Activated CD8-positive, alpha-beta memory T cell treated with anti-CD3 and anti-CD28 coated beads, Interleukin-2, amount 10 ng/mL, durations not matched to agents 7 days and 5 days (primary cell): Measurements from ENCODE around the gene IPPK. TPM values are rescaled to one million over a fixed set of nuclear protein-coding genes. Genes with fewer than 3 reads are reported as not detected.

Experiments used
- ATAC-seq: fragments of 150-1000 bp; cut with Tn5 transposase; one replicate; pipeline ENCODE4 v1.10.0; 2021; ENCODE audit warnings: moderate library complexity
- CTCF ChIA-PET: fragments of 350-600 bp; sonication (Branson Sonifier 250); formaldehyde crosslinking; loops from one replicate; lab custom pipeline; 2021; ENCODE audit warnings: antibody characterized with exemption; lab: Charles Lee
- DNase-seq: peaks from one replicate; pipeline ENCODE4 v3.0.0-alpha.2; 2020
- H3K27ac Mint-ChIP-seq: one replicate; pipeline ENCODE4 v1.8.0; 2021; ENCODE audit warnings: mild to moderate bottlenecking, mixed read lengths
- H3K27me3 Mint-ChIP-seq: one replicate; pipeline ENCODE4 v1.8.0; 2021; ENCODE audit warnings: mixed read lengths
- H3K36me3 Mint-ChIP-seq: one replicate; pipeline ENCODE4 v1.8.0; 2021; ENCODE audit warnings: mild to moderate bottlenecking, mixed read lengths
- H3K4me1 Mint-ChIP-seq: one replicate; pipeline ENCODE4 v1.8.0; 2021; ENCODE audit warnings: mixed read lengths
- H3K4me3 Mint-ChIP-seq: one replicate; pipeline ENCODE4 v1.8.0; 2021; ENCODE audit warnings: mild to moderate bottlenecking, moderate library complexity, mixed read lengths
- H3K9me3 Mint-ChIP-seq: one replicate; pipeline ENCODE4 v1.8.0; 2022; ENCODE audit warnings: low read depth, mixed read lengths
- total RNA-seq, 2 experiments: library from RNA; stranded (reverse); gene quantifications; one replicate each; pipeline ENCODE4 v1.2.3, GENCODE V29; 2021

The IPPK gene
- total RNA-seq, 2 experiments from 2014 or later = 11.4 to 15.1 TPM

DNA sequence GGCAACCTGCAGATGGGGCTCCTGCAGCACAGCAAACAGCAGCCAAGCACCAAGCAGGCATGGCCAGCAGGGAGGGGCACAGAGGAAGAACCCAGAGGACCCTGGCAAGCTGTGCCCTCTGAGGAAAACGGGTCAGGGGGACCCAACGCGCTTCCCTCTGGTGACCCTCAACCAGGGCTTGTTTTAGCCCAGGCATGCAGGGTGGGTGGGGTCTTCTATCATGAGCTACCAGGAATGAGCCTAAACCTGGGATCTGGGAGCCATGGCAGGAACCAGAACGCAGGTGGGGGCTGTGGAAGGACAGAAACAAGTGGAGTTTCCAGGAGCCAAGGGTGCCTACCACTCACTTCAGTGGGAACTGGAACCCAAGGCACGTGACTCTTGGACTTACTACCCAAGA lies 20.9 kb downstream of the IPPK start:
- H3K27ac Mint-ChIP-seq = no peak overlapping the region
- H3K27me3 Mint-ChIP-seq = no peaks in the 10 kb centered on the region
- ATAC-seq (no peak), DNase-seq (peak; percentile 37)
- H3K4me1 Mint-ChIP-seq = peaks cover 7% of the 10 kb centered on the region
- H3K9me3 Mint-ChIP-seq = no peaks in the 10 kb centered on the region
- CTCF ChIA-PET = no interaction called here
- peaks cover 53% of the 10 kb centered on the region for H3K36me3 Mint-ChIP-seq
- no peak overlapping the region for H3K4me3 Mint-ChIP-seq

- no peaks in the 10 kb centered on the region for H3K9me3 Mint-ChIP-seq
- DNase-seq = no peak
- H3K4me3 Mint-ChIP-seq = no peak overlapping the region
- peaks cover 55% of the 10 kb centered on the region for H3K36me3 Mint-ChIP-seq
- peaks cover 7% of the 10 kb centered on the region for H3K4me1 Mint-ChIP-seq
- no peaks in the 10 kb centered on the region for H3K27me3 Mint-ChIP-seq
- CTCF ChIA-PET = interaction anchor here (1.1 kb wide), 1 partner anchor 142 kb away, joined by 3 read pairs; no protein-coding TSS in a partner anchor
- no peak for ATAC-seq
- no peak overlapping the region for H3K27ac Mint-ChIP-seq
Measured at GRCh38 chr9:92648474-92648971, 21.4 kb downstream of the IPPK start.

GRCh38 chr9:92647671-92648473 lies 22.1 kb downstream of the IPPK start:
- Mint-ChIP-seq H3K27me3 (no peaks in the 10 kb centered on the region), H3K4me3 (no peak overlapping the region), H3K4me1 (peaks cover 7% of the 10 kb centered on the region), H3K36me3 (peaks cover 51% of the 10 kb centered on the region), H3K27ac (peak overlapping the region; percentile 17), H3K9me3 (no peaks in the 10 kb centered on the region)
- CTCF ChIA-PET = interaction anchor here (1.1 kb wide), 1 partner anchor 143 kb away, joined by 3 read pairs; no protein-coding TSS in a partner anchor
- ATAC-seq = no peak
- DNase-seq = peak; percentile 34

DNA sequence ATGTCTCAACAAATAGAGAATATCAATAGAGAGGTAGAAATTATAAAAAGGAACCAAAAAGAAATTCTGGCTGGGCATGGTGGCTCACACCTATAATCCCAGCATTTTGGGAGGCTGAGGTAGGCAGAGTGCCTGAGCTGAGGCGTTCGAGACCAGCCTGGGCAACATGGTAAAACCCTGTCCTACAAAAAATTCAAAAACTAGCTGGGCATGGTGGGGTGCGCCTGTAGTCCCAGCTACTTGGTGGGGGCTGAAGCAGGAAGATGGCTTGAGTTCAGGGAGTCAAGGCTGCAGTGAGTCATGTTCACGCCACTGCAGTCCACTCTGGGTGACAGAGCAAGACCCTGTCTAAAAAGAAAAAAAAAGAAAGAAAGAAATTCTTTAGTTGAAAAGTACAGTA lies 24.9 kb downstream of the IPPK start:
- H3K36me3 Mint-ChIP-seq = peaks cover 52% of the 10 kb centered on the region
- H3K4me1 Mint-ChIP-seq = peaks cover 7% of the 10 kb centered on the region
- ATAC-seq = no peak
- no peak overlapping the region for H3K4me3 Mint-ChIP-seq
- no peak overlapping the region for H3K27ac Mint-ChIP-seq
- H3K27me3 Mint-ChIP-seq = no peaks in the 10 kb centered on the region
- peak; percentile 11 for DNase-seq
- CTCF ChIA-PET = interaction anchor here (1.5 kb wide), 1 partner anchor 11 kb away, joined by 3 read pairs; no protein-coding TSS in a partner anchor
- no peaks in the 10 kb centered on the region for H3K9me3 Mint-ChIP-seq

- Mint-ChIP-seq H3K4me1 (peaks cover 7% of the 10 kb centered on the region), H3K27ac (no peak overlapping the region), H3K9me3 (no peaks in the 10 kb centered on the region), H3K36me3 (peaks cover 52% of the 10 kb centered on the region), H3K27me3 (no peaks in the 10 kb centered on the region), H3K4me3 (no peak overlapping the region)
- ATAC-seq = no peak
- peak; percentile 8 for DNase-seq
- CTCF ChIA-PET = interaction anchor here (1.5 kb wide), 1 partner anchor 10 kb away, joined by 3 read pairs; no protein-coding TSS in a partner anchor
Measured at GRCh38 chr9:92644278-92644677, 25.7 kb downstream of the IPPK start.

- Mint-ChIP-seq H3K4me1 (peaks cover 7% of the 10 kb centered on the region), H3K27me3 (no peaks in the 10 kb centered on the region), H3K36me3 (peaks cover 47% of the 10 kb centered on the region), H3K4me3 (no peak overlapping the region), H3K27ac (no peak overlapping the region), H3K9me3 (no peaks in the 10 kb centered on the region)
- ATAC-seq (no peak), DNase-seq (peak; percentile 30)
- CTCF ChIA-PET = interaction anchor here (0.7 kb wide), 1 partner anchor 8 kb away, joined by 3 read pairs; no protein-coding TSS in a partner anchor
Measured at GRCh38 chr9:92642564-92642963, 27.4 kb downstream of the IPPK start.

DNA sequence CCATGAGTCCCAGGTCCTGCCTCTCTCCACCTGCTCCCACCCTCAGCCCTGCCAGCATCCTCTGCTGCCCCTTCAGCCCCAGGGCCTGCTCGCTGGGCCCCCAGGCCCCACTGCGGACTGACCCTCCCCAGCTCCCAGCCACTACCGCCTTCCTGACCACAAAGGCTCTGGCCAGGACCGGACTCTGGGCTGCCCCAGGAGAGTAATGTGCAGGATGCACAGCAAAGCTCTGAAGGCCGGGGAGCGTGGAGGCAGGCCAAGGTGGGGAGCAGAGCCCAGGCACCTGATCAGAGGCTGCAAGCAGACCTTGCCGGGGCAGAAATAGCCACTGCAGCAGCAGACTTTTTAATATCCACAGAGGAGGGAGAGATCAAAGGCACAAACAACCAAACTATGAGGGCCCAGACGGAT lies 27.9 kb downstream of the IPPK start:
- ATAC-seq (no peak), DNase-seq (peak; percentile 31)
- Mint-ChIP-seq H3K36me3 (peaks cover 42% of the 10 kb centered on the region), H3K4me3 (no peak overlapping the region), H3K27ac (no peak overlapping the region), H3K9me3 (no peaks in the 10 kb centered on the region), H3K27me3 (no peaks in the 10 kb centered on the region), H3K4me1 (peaks cover 3% of the 10 kb centered on the region)
- CTCF ChIA-PET = no interaction called here

GRCh38 chr9:92641092-92641809 lies 28.7 kb downstream of the IPPK start:
- Mint-ChIP-seq H3K9me3 (no peaks in the 10 kb centered on the region), H3K27ac (no peak overlapping the region), H3K27me3 (no peaks in the 10 kb centered on the region), H3K4me1 (no peaks in the 10 kb centered on the region), H3K36me3 (peaks cover 37% of the 10 kb centered on the region), H3K4me3 (no peak overlapping the region)
- DNase-seq (peak; percentile 26), ATAC-seq (no peak)
- CTCF ChIA-PET = no interaction called here

GRCh38 chr9:92640398-92641091 lies 29.4 kb downstream of the IPPK start:
- no peaks in the 10 kb centered on the region for H3K4me1 Mint-ChIP-seq
- peaks cover 32% of the 10 kb centered on the region for H3K36me3 Mint-ChIP-seq
- H3K4me3 Mint-ChIP-seq = no peak overlapping the region
- DNase-seq = peak; percentile 28
- ATAC-seq = no peak
- CTCF ChIA-PET = no interaction called here
- H3K27me3 Mint-ChIP-seq = no peaks in the 10 kb centered on the region
- no peak overlapping the region for H3K27ac Mint-ChIP-seq
- no peaks in the 10 kb centered on the region for H3K9me3 Mint-ChIP-seq

DNA sequence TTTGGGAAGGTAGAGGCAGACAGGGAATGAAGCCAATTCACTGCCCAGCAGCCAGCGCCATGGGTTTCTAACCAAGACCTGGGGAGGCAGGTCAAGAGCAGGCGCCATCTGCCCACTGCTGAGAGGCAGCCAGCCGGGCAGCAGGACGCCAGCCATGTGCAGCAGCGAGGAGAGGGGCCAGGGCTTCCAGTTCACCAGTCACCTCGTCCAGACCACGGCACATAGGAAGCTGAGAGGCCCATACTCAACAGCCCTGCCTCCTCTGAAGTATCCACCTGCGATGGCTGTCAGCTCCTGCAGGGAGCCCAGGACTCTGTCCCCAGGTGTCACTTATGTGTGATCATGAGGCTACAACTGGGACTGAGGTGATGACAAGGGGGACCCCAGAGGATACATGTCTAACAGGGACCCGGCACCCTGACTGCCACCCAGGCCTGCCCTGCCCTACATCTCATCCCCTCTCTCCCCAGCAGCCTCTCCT lies 30.1 kb downstream of the IPPK start:
- DNase-seq (peak; percentile 36), ATAC-seq (no peak)
- H3K27me3 Mint-ChIP-seq = no peaks in the 10 kb centered on the region
- no peak overlapping the region for H3K27ac Mint-ChIP-seq
- H3K36me3 Mint-ChIP-seq = peaks cover 25% of the 10 kb centered on the region
- H3K4me3 Mint-ChIP-seq = no peak overlapping the region
- no peaks in the 10 kb centered on the region for H3K4me1 Mint-ChIP-seq
- no peaks in the 10 kb centered on the region for H3K9me3 Mint-ChIP-seq
- CTCF ChIA-PET = no interaction called here

DNA sequence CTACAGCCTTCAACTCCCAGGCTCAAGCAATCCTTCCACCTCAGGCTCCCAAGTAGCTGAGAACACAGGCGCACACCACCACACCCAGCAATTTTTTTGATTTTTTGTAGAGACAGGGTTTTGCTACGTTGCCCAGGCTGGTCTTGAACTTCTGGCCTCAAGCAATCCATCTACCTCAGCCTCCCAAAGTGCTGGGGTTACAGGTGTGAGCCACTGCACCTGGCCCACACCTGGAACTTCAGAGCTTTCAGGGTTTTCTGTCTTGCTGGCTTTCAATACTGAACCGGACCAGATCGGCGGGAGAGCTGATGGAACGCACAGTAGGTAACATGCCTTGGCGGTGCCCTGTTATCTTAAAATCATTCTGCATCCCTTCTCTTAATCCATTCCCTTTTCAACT lies 30.8 kb downstream of the IPPK start:
- ATAC-seq (no peak), DNase-seq (peak; percentile 30)
- H3K9me3 Mint-ChIP-seq = no peaks in the 10 kb centered on the region
- no peaks in the 10 kb centered on the region for H3K4me1 Mint-ChIP-seq
- H3K36me3 Mint-ChIP-seq = peaks cover 24% of the 10 kb centered on the region
- no peak overlapping the region for H3K27ac Mint-ChIP-seq
- H3K27me3 Mint-ChIP-seq = no peaks in the 10 kb centered on the region
- no peak overlapping the region for H3K4me3 Mint-ChIP-seq
- CTCF ChIA-PET = no interaction called here

GRCh38 chr9:92638621-92639101 lies 31.3 kb downstream of the IPPK start:
- H3K4me1 Mint-ChIP-seq = no peaks in the 10 kb centered on the region
- no peak overlapping the region for H3K4me3 Mint-ChIP-seq
- ATAC-seq (no peak), DNase-seq (peak; percentile 35)
- CTCF ChIA-PET = interaction anchor here (1.0 kb wide), 1 partner anchor 499 kb away, joined by 7 read pairs; no protein-coding TSS in a partner anchor
- H3K27me3 Mint-ChIP-seq = no peaks in the 10 kb centered on the region
- peaks cover 22% of the 10 kb centered on the region for H3K36me3 Mint-ChIP-seq
- no peak overlapping the region for H3K27ac Mint-ChIP-seq
- H3K9me3 Mint-ChIP-seq = no peaks in the 10 kb centered on the region
